ENCODE measurements around the gene TMEM140.

The TMEM140 gene

GRCh38 chr7:135215180-135215579 lies 67.3 kb downstream of the TMEM140 start:
- DNase-seq (ENCODE audit: extremely low spot score), result no peak
- POLR2A ChIA-PET, result no interaction called here

DNA sequence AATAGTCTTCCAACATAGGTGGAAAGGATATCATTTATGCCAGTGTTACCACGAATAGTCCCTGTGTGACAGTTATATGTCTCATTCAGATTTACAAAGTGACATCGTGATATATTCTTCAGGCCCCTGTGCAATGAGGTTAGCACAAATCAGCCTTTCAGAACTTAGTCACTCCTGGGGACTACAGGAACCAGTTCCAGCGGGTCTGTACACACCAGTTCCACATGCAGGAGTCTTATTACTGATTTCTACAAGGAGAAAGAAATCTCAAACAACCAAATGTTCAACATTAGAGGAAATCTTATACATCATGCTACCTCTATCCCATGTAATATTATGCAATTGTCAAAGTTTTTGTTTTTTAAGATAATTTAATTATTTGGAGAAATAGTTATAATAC lies 67.8 kb downstream of the TMEM140 start:
- no peak for TF ChIP-seq CTCF (IDR thresholded peaks at IDR 0.05; ENCODE audit: control extremely low read depth, extremely low read depth, low read depth, missing control alignments)
- ChIA-PET POLR2A (no interaction called here), CTCF (no interaction called here)

More at GRCh38 chr7:135215180-135215579, 67.3 kb downstream of the TMEM140 start:
- TF ChIP-seq CTCF (IDR thresholded peaks at IDR 0.05; ENCODE audit: control extremely low read depth, extremely low read depth, low read depth, missing control alignments), result no peak
- CTCF ChIA-PET, result interaction anchor here (1.4 kb wide), 1 partner anchor 9 kb away, joined by 3 read pairs; no protein-coding TSS in a partner anchor

More for the DNA sequence above, 67.8 kb downstream of the TMEM140 start:
- DNase-seq (ENCODE audit: extremely low spot score), result no peak

All from GM10248 (cell line).